Measurements from ENCODE around the gene OR5H1. TPM values are rescaled to one million over a fixed set of nuclear protein-coding genes. Genes with fewer than 3 reads are reported as not detected.
"Not testable (repeated sequence)": the region's sequence is repeated elsewhere in the genome, so short reads cannot be mapped to it uniquely, and the experiment has no call there.

OR5H1 gene
- total RNA-seq, 1 donor from 2014 or later: not detected

DNA sequence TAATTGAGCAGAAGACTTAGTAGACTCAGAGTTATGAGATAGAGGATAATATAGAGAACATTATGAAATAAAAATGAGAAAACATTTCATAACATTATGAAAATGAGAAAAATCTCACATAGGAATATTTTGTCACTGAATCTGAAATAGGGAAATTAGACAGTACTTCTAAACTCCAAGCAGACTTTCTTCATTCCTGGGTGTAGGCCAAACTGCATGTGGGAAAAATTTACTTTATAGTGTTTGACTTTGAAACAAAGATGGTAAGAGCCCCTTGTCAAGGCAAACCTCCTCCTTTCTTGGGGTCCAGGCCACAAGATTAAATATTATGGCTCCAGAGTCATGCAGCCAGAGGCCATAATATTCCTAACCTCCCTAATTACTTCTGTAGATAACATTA is 10.0 kb downstream of the OR5H1 start:
- H3K27me3 Mint-ChIP-seq (ENCODE audit: low read depth): peaks cover 11% of the 10 kb centered on the region
- no peaks in the 10 kb centered on the region for H3K4me1 Mint-ChIP-seq (ENCODE audit: low read depth)
- H3K27ac Mint-ChIP-seq (ENCODE audit: unreplicated experiment): no peak overlapping the region
- no peak overlapping the region for H3K4me3 Mint-ChIP-seq (ENCODE audit: unreplicated experiment)
- H3K9me3 Mint-ChIP-seq (ENCODE audit: low read depth): no peaks in the 10 kb centered on the region
- no peaks in the 10 kb centered on the region for H3K36me3 Mint-ChIP-seq (ENCODE audit: low read depth)
- TF ChIP-seq, protein P1, sequence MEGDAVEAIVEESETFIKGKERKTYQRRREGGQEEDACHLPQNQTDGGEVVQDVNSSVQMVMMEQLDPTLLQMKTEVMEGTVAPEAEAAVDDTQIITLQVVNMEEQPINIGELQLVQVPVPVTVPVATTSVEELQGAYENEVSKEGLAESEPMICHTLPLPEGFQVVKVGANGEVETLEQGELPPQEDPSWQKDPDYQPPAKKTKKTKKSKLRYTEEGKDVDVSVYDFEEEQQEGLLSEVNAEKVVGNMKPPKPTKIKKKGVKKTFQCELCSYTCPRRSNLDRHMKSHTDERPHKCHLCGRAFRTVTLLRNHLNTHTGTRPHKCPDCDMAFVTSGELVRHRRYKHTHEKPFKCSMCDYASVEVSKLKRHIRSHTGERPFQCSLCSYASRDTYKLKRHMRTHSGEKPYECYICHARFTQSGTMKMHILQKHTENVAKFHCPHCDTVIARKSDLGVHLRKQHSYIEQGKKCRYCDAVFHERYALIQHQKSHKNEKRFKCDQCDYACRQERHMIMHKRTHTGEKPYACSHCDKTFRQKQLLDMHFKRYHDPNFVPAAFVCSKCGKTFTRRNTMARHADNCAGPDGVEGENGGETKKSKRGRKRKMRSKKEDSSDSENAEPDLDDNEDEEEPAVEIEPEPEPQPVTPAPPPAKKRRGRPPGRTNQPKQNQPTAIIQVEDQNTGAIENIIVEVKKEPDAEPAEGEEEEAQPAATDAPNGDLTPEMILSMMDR (IDR thresholded peaks at IDR 0.05): no peak
- DNase-seq (ENCODE audit: low spot score): no peak

DNA sequence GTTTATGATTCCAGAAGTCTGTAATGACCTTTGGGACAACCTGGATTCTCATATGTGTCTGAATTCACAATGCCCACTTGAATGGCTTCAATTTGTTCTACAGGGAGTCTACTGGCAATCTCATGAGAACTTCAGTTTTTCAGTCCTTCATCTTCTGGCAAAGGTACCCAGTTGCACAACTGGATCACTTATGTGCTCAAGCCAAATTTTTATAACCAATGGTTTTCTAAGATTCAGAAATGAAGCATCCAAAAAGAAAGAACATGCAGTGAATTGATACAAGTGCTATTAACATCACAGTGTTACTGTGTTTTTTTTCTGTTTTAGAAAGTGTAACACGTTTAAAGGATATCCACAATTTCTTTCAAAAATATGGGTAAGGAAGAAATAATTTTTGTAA is 16.7 kb downstream of the OR5H1 start, which contains the start of gene OR5H14:
Gene OR5H14, plus strand, starts transcription at position 301 of the 400 bp plus-strand sequence. CDS start 1,907 bp downstream, outside the sequence.
- H3K4me1 Mint-ChIP-seq (ENCODE audit: low read depth): no peaks in the 10 kb centered on the region
- TF ChIP-seq, protein P1 (IDR thresholded peaks at IDR 0.05): no peak
- H3K9me3 Mint-ChIP-seq (ENCODE audit: low read depth): peaks cover 4% of the 10 kb centered on the region
- no peak within 1 kb of the TSS for H3K27ac Mint-ChIP-seq (ENCODE audit: unreplicated experiment)
- H3K4me3 Mint-ChIP-seq (ENCODE audit: unreplicated experiment): no peak within 1 kb of the TSS
- H3K27me3 Mint-ChIP-seq (ENCODE audit: low read depth): peaks cover 14% of the 10 kb centered on the region
- H3K36me3 Mint-ChIP-seq (ENCODE audit: low read depth): no peaks in the 10 kb centered on the region
- no peak for DNase-seq (ENCODE audit: low spot score)

DNA sequence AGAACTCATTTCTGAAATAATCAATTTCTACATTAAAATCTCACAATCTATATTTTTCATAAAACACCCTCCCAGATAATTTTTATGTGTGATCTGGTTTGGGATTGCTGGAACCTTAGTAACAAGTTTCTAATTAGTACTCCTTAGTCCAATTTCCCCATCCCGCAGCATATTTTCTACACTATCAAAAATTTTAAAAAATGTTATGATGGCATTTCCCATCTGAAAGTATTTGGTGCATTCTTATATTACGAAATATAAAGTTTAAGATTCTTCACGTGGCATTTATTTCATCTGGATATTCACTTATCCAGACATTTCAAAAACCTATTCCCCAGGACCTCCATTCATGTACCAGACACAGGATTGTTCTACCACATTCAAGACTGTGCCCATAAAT is 18.2 kb downstream of the OR5H1 start:
- TF ChIP-seq, protein P1 (IDR thresholded peaks at IDR 0.05): no peak
- Mint-ChIP-seq H3K27ac (ENCODE audit: unreplicated experiment) (no peak overlapping the region), H3K9me3 (ENCODE audit: low read depth) (peaks cover 8% of the 10 kb centered on the region), H3K36me3 (ENCODE audit: low read depth) (no peaks in the 10 kb centered on the region), H3K27me3 (ENCODE audit: low read depth) (peaks cover 3% of the 10 kb centered on the region), H3K4me1 (ENCODE audit: low read depth) (no peaks in the 10 kb centered on the region), H3K4me3 (ENCODE audit: unreplicated experiment) (no peak overlapping the region)
- no peak for DNase-seq (ENCODE audit: low spot score)

DNA sequence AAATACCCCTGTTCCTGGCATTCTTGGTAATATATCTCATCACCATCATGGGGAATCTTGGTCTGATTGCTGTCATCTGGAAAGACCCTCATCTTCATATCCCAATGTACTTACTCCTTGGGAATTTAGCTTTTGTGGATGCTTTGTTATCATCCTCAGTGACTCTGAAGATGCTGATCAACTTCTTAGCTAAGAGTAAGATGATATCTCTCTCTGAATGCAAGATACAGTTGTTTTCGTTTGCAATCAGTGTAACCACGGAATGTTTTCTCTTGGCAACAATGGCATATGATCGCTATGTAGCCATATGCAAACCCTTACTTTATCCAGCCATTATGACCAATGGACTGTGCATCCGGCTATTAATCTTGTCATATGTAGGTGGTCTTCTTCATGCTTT is 18.9 kb downstream of the OR5H1 start:
- H3K4me3 Mint-ChIP-seq (ENCODE audit: unreplicated experiment); H3K27me3 Mint-ChIP-seq (ENCODE audit: low read depth); H3K36me3 Mint-ChIP-seq (ENCODE audit: low read depth); H3K4me1 Mint-ChIP-seq (ENCODE audit: low read depth); H3K27ac Mint-ChIP-seq (ENCODE audit: unreplicated experiment); H3K9me3 Mint-ChIP-seq (ENCODE audit: low read depth); DNase-seq (ENCODE audit: low spot score): not testable (repeated sequence)

DNA sequence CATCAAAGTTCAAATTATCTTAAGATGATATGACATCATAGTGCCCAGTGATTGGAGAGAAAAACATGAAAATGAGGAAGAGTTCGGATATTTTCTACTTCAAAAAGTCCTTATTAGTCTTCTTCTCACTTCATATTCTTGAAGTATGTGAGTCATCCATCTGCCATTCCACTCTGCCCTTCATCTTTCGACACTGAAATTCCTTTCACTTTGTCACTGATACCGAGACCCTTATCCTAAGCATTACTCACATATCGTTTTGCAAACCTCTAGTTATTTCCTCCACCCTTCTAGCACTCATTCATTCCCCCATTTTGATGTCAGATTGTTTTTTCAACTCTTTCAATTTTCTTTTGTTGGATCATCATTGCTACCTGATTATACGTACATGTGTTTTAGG is 20.7 kb downstream of the OR5H1 start:
- TF ChIP-seq, protein P1 (IDR thresholded peaks at IDR 0.05): no peak
- DNase-seq (ENCODE audit: low spot score): no peak
- Mint-ChIP-seq H3K9me3 (ENCODE audit: low read depth) (peaks cover 8% of the 10 kb centered on the region), H3K4me3 (ENCODE audit: unreplicated experiment) (no peak overlapping the region), H3K27me3 (ENCODE audit: low read depth) (peaks cover 3% of the 10 kb centered on the region), H3K36me3 (ENCODE audit: low read depth) (no peaks in the 10 kb centered on the region), H3K4me1 (ENCODE audit: low read depth) (no peaks in the 10 kb centered on the region), H3K27ac (ENCODE audit: unreplicated experiment) (no peak overlapping the region)

DNA sequence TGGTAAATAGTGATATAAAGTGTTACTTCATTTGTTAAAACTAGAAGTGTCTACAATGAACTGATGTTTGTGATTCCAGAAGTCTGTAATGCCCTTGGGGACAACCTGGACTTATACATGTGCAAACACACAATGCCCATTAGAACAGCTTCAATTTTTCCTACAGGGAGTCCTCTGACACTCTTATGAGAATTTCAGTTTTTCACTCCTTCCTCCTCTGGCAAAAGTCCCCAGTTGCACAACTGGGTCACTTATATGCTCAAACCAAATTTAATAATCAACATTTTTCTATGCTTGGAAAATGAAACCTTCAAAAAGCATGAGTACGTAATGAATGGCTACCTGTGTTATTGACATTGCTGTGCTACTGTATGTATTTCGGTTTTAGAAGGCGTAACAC is 35.9 kb downstream of the OR5H1 start, which contains the start of gene OR5H15:
Gene OR5H15, plus strand, starts transcription at position 301 of the 400 bp plus-strand sequence. CDS start 2,004 bp downstream, outside the sequence.
- TF ChIP-seq, protein P1 (IDR thresholded peaks at IDR 0.05): no peak
- H3K36me3 Mint-ChIP-seq (ENCODE audit: low read depth): no peaks in the 10 kb centered on the region
- no peaks in the 10 kb centered on the region for H3K4me1 Mint-ChIP-seq (ENCODE audit: low read depth)
- no peak for DNase-seq (ENCODE audit: low spot score)
- no peaks in the 10 kb centered on the region for H3K9me3 Mint-ChIP-seq (ENCODE audit: low read depth)
- H3K4me3 Mint-ChIP-seq (ENCODE audit: unreplicated experiment): no peak within 1 kb of the TSS
- no peaks in the 10 kb centered on the region for H3K27me3 Mint-ChIP-seq (ENCODE audit: low read depth)
- H3K27ac Mint-ChIP-seq (ENCODE audit: unreplicated experiment): no peak within 1 kb of the TSS
